Activated naive CD4-positive, alpha-beta T cell treated with Interleukin-2 at 50 U/mL for 16 hours (primary cell): Measurements from ENCODE around the gene LZTR1.
A peak's percentile ranks its signal among the peaks of the same experiment; 100 is the strongest.
"Not testable (repeated sequence)": the region's sequence is repeated elsewhere in the genome, so short reads cannot be mapped to it uniquely, and the experiment has no call there.

Source experiments
- DNase-seq: peaks from one replicate; pipeline ENCODE4 v3.0.0-alpha.2; 2020

LZTR1 gene

GRCh38 chr22:20997536-20998257 is 15.6 kb downstream of the LZTR1 start:
- no peak for DNase-seq

GRCh38 chr22:20998411-20999336 is 16.6 kb downstream of the LZTR1 start:
- no peak for DNase-seq

GRCh38 chr22:20999350-21000206 is 17.5 kb downstream of the LZTR1 start:
- DNase-seq, result no peak

DNA sequence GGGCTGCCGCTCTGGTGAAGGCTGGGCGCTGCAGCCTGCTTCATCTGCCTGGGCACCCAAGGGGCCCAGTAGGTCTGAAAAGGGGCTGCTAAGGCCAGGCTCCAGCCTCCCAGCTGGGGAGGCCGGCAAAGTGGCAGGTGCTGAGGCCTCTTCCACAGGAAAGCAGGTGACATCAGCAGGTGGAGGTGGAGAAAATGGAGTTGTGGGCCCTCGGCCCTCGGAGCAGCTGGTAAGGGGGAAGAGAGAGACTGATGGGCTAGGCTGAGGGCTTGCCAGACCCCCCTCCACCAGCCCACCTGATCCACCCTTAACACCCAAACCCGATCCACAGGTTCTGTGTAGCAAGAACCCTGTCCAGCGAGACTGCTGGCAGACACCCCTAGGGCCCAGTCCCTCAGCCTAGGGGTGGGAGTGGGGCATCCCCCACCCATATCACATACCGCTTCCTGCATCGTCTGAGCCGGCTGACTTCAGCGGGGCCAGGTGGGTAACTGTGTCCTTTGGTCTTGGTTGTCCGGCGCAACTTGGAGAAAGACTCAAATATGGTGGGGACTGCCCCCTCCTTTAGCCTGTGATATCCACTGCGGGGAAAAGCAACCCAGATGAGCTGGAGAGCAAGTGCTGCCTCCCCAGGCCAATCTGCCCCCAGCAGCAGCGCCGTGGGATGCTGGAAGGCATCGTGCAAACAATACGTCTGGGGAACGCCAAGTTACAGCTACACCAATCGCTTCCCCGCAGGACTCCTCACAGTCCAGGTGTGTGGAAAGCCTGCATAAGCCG is 18.3 kb downstream of the LZTR1 start:
- no peak for DNase-seq

DNA sequence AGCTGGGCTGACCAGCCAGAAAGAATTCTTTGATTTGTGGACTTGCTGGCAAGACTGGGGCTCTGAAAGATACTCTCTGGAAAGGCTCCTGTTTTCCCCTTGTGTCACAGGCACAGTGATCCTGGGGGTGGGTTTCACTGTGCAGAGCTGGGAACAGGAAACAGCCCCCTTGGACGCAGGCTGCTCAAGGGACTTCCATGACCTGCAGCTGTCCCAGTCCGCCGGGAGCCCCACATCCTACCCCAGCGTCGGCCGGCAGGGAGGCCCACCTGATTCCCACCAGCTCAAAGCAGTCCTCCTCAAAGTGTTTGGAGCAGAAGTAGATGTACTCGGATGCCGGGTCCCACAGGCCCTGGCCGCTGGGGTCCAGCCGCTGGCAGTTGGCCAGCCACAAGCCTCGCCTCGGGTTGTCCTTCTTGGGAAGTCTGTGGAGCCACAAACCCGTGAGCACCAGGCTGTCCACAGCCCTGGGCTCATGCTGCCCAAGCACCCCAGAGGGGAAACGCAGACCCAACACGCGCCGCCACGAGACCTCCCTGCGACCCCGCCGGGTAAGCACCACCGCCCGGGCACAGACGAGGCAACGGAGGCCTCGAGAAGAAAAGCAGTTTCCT is 19.0 kb downstream of the LZTR1 start:
- no peak for DNase-seq

DNA sequence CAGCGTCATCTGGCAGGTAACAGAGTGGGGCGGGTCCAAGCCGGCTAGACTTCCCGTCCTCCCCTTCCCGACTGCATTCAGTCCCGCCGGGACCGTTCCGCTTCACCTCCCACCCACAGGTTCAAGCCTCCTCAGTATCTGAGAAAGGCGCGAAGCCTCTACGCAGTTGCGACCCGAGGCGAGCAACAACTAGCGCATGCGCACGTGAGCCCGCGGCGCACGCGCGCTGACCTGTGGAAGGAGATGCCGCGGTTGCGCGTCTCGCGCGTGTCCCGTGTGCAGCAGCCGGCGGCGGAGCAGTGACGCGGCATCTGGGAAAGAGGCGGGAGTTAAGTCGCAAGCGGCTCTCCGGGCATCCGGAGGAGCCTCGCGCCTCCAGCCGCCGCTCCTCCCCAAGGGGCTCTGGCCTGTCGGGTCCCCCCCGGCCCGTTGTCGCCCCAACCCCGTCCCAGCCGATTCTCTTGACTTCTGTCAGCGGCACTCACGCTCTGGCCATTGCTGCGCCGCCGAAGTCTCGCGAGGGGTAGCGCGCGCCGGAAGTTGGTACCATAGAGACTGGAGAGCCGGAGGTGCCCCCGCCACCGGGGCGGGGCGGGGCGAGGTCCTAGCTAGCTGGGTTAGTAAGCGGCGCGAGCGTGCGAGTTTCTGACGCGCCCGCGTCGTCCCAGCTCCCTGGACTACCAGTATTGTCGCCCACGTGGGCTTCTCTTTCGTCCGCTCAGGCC is 19.7 kb downstream of the LZTR1 start, which contains the start of gene THAP7:
THAP7 (minus strand) TSS at position 518 of the 725 bp plus-strand sequence; CDS start at position 311, 207 bp downstream.
- peak; percentile 97 for DNase-seq

- DNase-seq, result no peak
These were observed 21.7 kb downstream of the LZTR1 start for GRCh38 chr22:21003782-21004181.

- not testable (repeated sequence) for DNase-seq
These were observed 27.1 kb downstream of the LZTR1 start for GRCh38 chr22:21009208-21009607.

DNA sequence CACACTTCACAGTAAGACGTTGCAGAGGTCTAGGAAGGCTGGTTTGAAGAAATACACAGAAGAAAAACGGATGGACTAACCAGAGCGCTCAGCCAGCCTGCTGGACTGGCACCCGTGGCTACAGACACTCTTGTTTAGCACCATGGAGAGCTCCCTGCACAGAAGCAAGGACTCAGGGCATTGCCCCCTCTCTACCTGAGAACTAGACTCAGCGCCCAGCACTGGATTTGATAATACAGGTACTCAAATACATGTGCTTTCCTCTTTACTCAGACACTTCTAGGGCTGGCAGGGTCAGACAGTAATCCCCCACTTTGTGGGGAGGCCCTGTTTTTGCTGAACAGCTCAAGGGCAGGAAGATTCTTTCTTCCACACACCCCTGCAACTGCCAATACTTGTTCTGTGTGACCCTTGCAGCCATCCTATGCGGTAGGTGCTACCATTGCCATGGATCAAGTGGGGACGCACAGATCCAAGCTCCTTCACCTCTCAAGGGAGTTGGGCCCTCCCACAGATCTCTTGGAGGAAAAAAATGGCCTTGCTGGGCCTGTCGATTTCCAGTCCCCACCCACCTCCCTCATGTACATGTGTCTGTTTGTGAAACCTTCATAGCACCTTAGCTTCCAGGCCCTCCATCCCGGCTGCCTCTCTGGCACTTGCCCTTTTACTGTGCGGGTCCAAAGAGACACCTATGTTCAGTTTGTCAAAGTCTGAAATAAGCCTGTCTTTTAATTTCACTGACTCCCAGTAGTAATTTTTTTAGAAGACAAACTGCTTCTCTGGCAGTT is 27.7 kb downstream of the LZTR1 start:
- no peak for DNase-seq

- DNase-seq, result no peak
These were observed 28.5 kb downstream of the LZTR1 start for GRCh38 chr22:21010426-21011113.

GRCh38 chr22:21012446-21013407 is 30.6 kb downstream of the LZTR1 start:
- DNase-seq, result no peak

GRCh38 chr22:21013657-21014201 is 31.6 kb downstream of the LZTR1 start:
- no peak for DNase-seq

GRCh38 chr22:21014202-21014725 is 32.2 kb downstream of the LZTR1 start:
- DNase-seq, result peak; percentile 87

DNA sequence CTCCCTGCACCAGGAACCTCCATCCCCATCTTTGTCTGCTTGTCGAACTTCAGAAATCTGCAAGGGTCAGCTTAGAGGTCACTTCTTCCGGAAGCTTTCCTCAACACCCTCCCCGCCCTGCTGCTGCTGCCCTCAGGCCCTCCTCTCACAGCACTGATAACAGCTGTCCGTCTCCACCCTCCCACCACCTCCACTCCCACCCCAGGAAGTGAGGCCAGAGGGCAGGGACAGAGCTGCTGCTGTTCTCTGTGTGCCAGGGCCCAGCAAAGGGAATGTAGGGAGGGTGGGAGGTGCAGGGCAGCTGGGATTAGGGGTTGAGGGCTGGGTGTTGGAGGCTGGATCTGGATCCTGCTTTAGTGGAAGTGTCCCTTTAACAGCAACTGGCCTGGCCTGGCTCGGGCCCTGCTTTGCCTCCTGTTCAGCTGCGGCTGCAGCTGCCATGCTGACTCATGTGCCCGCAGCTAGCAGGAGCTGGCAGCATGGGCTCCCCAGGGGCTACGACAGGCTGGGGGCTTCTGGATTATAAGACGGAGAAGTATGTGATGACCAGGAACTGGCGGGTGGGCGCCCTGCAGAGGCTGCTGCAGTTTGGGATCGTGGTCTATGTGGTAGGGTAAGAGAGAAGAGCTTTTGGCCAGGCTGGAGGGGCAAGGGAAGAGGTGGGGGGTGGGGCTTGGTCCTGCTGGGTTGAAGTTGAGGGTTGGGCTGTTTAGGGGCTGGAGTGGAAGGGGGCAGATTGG is 32.8 kb downstream of the LZTR1 start, which contains the start of gene P2RX6:
P2RX6 (plus strand) TSS at position 440 of the 740 bp plus-strand sequence; CDS start at position 450, 10 bp downstream.
- DNase-seq, result no peak

DNA sequence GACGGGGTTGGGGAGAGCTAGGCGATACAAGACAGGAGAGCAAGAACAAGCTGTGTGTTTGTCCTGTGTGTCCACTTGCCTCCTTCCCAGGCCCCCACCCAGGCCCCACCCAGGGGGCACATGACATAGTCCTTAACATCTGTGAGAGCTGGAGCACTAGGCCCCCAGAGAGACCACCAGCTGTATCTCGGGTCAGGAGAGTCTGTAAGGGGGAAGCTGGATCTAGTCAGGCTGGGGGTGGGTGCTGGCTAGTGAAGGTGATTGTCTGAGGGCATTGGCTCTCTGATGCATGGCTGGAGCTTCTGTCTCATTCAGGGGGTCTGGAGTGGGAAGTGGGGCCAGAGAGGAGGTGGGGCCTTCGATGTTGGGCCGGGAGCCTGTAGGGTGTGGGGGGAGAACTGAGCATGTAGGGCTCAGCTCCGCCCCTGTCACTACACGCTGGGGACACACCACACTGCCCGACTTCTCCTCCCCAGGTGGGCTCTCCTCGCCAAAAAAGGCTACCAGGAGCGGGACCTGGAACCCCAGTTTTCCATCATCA is 33.4 kb downstream of the LZTR1 start:
- DNase-seq, result no peak

GRCh38 chr22:21016644-21017420 is 34.7 kb downstream of the LZTR1 start:
- no peak for DNase-seq
